ENCODE measurements around the gene TMIE. TPM values are rescaled to one million over a fixed set of nuclear protein-coding genes. Genes with fewer than 3 reads are reported as not detected.

Gene TMIE
- total RNA-seq, 1 donor from 2014 or later: 0.51 TPM

GRCh38 chr3:46680298-46680826 is 20.8 kb upstream of the TMIE start:
- DNase-seq (ENCODE audit: low spot score): no peak
- intact Hi-C loops (cut with DNase I): no loop called here

DNA sequence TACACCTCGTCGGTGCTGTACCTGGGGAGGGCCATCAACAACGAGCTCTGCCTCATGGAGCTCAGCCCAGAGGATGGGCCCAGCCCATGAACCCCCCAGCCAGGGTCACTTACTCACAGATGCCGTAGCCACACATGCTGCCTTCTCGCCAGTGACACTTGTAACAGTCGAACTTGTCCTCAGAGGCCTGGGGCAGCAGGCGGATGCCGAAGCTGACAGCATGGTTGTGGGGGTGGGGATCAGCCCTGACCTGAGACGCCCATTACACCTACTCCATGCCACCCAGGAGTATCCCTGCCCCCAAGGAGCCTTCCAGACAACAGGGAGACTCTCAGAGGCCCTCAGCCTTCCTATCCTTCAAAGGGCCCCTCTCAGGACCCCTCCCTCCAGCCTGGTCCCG is 19.8 kb upstream of the TMIE start:
- DNase-seq (ENCODE audit: low spot score): no peak
- intact Hi-C loops (cut with DNase I): no loop called here

- intact Hi-C loops (cut with DNase I): no loop called here
- no peak for DNase-seq (ENCODE audit: low spot score)
Observed at GRCh38 chr3:46681856-46682540, 19.2 kb upstream of the TMIE start.

- no peak for DNase-seq (ENCODE audit: low spot score)
- intact Hi-C loops (cut with DNase I): no loop called here
Observed at GRCh38 chr3:46682974-46683373, 18.2 kb upstream of the TMIE start.

GRCh38 chr3:46684891-46685290 is 16.3 kb upstream of the TMIE start:
- no peak for DNase-seq (ENCODE audit: low spot score)
- intact Hi-C loops (cut with DNase I): no loop called here

DNA sequence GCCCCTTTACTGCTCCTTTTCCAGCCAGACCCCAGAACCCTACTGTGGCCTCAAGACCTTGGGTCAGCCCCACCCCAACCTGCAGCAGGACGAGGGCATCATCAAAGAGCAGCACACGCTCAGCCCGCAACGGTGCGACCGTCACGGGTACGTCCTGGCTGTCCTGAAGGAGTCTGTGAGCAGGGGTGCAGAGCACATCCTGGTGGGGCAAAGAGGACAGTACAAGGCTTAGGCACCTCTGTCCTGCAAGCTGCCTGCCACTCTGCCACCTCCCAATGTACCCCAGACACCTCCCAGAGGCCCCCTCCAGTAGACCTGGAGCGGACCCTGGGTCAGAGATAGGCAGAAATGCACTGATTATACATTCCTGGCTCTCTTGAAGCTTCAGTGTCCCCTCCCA is 15.7 kb upstream of the TMIE start:
- intact Hi-C loops (cut with DNase I): no loop called here

GRCh38 chr3:46690798-46691197 is 10.4 kb upstream of the TMIE start:
- intact Hi-C loops (cut with DNase I): loop anchor here (5.0 kb wide), 1 partner anchor 172 kb away; the partner anchor contains the start of gene MYL3
- peak; percentile 90 for DNase-seq (ENCODE audit: low spot score)

More for the DNA sequence above, 15.7 kb upstream of the TMIE start:
- DNase-seq (ENCODE audit: low spot score): no peak

- DNase-seq (ENCODE audit: low spot score): no peak
- intact Hi-C loops (cut with DNase I): loop anchor here (5.0 kb wide), 1 partner anchor 170 kb away; the partner anchor contains the start of gene MYL3
Observed at GRCh38 chr3:46692566-46692990, 8.6 kb upstream of the TMIE start.

DNA sequence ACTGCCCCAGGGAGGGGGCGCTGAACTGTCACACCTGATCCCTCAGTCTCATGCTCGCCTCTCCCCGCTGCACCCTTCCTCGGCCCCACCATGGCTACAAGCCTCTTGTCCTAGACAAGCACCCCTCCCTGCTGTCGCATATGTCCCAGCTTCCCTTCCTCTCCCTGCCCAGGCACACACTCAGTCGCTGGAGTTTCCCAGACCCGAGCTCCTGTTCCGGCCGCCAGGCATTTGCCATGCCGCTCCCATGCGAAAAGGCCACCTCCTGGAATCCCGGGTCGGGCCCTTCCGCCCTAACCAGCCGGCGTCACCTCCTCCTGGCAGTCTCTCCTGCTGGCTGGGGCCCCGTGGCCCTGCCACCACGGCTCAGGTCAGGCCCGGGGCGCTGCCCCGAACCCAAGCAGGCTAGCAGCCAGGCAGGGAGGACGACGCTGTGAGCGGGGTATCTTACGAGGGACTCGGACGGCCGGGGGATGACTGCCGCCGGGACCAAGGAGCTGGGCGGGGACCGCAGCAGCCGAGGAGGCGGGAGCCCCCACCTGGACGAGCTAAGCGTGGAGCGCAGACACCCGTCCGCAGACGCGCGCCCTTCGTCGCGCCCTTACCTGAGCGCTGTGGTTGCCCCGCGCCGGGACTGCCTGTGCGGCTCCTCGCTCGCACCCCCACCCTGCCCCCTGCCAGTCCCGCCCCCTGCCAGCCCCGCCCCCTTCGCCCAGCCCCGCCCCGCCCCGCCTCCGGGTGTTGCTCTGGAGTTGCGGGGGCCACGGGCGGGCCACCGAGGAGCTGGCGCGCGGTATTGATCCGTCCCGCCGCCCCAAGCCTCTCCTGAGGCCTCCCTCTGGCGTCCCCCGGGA is 7.9 kb upstream of the TMIE start, which contains the start of gene ALS2CL:
ALS2CL (minus strand) TSS at position 642 of the 854 bp plus-strand sequence. CDS start 4,239 bp downstream, outside the sequence.
- DNase-seq (ENCODE audit: low spot score): peak; percentile 81
- intact Hi-C loops (cut with DNase I): loop anchor here (5.0 kb wide), 1 partner anchor 169 kb away; the partner anchor contains the start of gene MYL3

GRCh38 chr3:46693892-46694226 is 7.3 kb upstream of the TMIE start:
- no peak for DNase-seq (ENCODE audit: low spot score)
- intact Hi-C loops (cut with DNase I): loop anchor here (2.0 to 5.0 kb wide), 2 partner anchors 27 to 168 kb away; partner anchors contain the start of gene MYL3

- no peak for DNase-seq (ENCODE audit: low spot score)
- intact Hi-C loops (cut with DNase I): loop anchor here (2.0 to 5.0 kb wide), 2 partner anchors 28 to 168 kb away; partner anchors contain the start of gene MYL3
Observed at GRCh38 chr3:46694520-46694919, 6.7 kb upstream of the TMIE start.

DNA sequence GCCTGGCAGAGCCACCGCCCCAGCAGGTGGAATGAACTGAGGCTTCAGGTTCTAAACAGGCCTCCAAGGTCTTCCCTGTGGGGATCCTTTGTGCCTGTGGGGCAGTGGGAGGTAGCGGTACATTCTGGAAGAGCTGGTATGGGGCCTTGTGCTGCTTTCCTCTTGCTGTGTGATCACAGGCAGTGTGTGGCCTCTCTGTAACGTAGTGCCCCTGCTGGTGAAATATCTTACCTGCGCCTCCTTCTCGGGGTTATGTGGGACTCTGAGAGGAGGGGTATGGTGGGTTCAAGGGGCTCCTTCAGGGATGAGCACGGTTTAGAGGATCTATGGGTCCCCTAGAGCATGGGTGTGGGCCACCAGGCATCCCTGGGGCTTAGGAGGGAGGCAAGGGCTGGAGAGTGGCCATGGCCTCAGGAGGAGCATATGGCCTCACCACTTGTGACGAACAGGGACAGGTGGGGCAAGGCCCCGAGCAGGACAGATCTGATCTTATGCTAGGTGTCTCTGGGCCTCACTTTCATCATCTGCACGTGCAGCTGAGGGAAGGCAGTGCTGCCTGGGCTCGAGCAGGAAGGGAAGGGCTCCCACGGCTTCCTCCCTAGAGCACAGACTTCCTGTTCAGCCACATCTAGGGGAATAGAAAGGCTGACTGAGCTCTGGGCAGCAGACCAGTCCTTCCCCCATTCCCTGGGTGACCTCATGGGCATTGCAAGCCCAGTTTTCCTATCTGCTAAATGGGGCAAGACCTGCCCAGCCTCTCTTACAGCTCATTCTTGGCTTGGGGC is 5.8 kb upstream of the TMIE start:
- intact Hi-C loops (cut with DNase I): loop anchor here (2.0 kb wide), 1 partner anchor 29 kb away; no protein-coding TSS in a partner anchor
- peak; percentile 89 for DNase-seq (ENCODE audit: low spot score)

DNA sequence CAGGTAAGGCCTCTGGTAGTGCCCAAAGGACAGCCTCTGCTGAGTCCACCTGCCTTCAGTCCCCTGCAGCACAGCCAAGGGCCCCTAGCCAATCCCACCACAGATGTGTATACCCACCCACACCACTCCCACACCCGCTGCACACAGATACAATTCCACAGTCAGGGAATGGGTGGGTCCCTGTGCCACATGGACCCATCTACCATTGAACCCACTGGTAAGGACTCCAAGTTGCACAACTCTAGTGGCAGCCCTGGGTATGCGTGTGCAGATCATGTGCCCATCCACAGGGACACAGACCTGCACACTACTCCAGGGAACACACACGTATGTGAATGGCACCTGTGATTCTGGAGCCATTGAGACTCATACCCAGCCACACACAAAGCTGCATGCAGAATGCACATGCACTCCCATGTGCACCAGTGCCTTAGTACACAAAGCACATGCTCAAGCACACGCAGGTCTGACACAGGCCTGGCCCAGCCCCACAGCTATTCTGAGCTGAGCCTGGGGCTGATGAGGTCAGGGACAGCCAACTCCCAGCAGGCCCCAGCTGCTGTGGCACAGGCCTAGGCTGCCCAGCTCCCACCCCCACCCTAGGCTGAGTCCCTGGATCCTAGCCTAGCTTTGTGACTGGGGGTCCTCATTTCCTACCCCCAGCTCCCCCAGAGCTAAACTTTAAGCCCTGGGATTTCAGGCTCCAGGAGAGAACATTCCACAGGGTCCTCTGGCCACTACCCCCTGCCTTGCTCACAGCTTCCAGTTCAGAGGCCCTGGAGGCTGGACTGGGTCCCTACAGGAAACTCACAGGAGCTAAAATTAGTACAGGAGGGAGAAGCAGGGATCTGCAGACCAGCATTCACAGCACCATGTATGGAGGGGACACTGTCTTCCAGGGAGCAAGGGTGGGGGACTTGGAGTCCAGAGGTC is 5.0 kb upstream of the TMIE start:
- intact Hi-C loops (cut with DNase I): loop anchor here (2.0 kb wide), 2 partner anchors 29 to 129 kb away; partner anchors contain the start of gene LRRC2
- peak; percentile 91 for DNase-seq (ENCODE audit: low spot score)

- intact Hi-C loops (cut with DNase I): loop anchor here (10.0 kb wide), 1 partner anchor 295 kb away; no protein-coding TSS in a partner anchor
- no peak for DNase-seq (ENCODE audit: low spot score)
Observed at GRCh38 chr3:46699676-46700523, 1.3 kb upstream of the TMIE start.

- intact Hi-C loops (cut with DNase I): loop anchor here (10.0 kb wide), 1 partner anchor 294 kb away; no protein-coding TSS in a partner anchor
- no peak for DNase-seq (ENCODE audit: low spot score)
Observed at GRCh38 chr3:46700772-46701171, 420 bp upstream of the TMIE start.

GRCh38 chr3:46702246-46703012 is 1.2 kb downstream of the TMIE start:
- no peak for DNase-seq (ENCODE audit: low spot score)
- intact Hi-C loops (cut with DNase I): loop anchor here (10.0 kb wide), 1 partner anchor 292 kb away; no protein-coding TSS in a partner anchor
